Measurements from ENCODE around the gene HEXIM2.

- TF ChIP-seq CTCF (IDR thresholded peaks at IDR 0.05) (no peak), ZFX (IDR thresholded peaks at IDR 0.05; ENCODE audit: borderline replicate concordance) (no peak)
These were observed 14.0 kb upstream of the HEXIM2 start for GRCh38 chr17:45147581-45148182.

All from 22Rv1 (cell line).